K562 (cell line): ENCODE results near the gene ZNF43. TPM values are rescaled to one million over a fixed set of nuclear protein-coding genes. Genes with fewer than 3 reads are reported as not detected.

Experiments used
- ATAC-seq: fragments of 200-7000 bp; cut with Tn5 transposase; 3 replicates; pipeline ENCODE4 v1.9.1; 2020; ENCODE audit warnings: moderate library complexity
- Bru-seq: library from RNA; stranded (reverse); fragments of 400-500 nt; gene quantifications from one replicate; lab custom pipeline; 2021; lab: Mats Ljungman, UMichigan
- BruChase-seq, 2 experiments: library from RNA; stranded (reverse); fragments of 400-500 nt; gene quantifications; one replicate each; lab custom pipeline; 2021; lab: Mats Ljungman, UMichigan
- BruUV-seq: library from RNA; stranded (reverse); fragments of 400-500 nt; replicated peaks from 2 replicates; lab custom pipeline; 2021; lab: Mats Ljungman, UMichigan
- CTCF ChIA-PET: fragments of 300-600 bp; formaldehyde crosslinking; extraction: SDS; loops from one replicate; lab custom pipeline; 2021; ENCODE audit warnings: low intra/inter-chr PET ratio; lab: Yijun Ruan, JAX
- POLR2A ChIA-PET: fragments of 300-600, 350-650 bp; sonication (Branson Sonifier 250); formaldehyde crosslinking; extraction: SDS; loops from one replicate; lab custom pipeline; 2021; ENCODE audit warnings: antibody characterized with exemption, inconsistent platforms; lab: Yijun Ruan, JAX
- DNase-seq, 4 experiments: peaks; one replicate each; pipeline versions ENCODE4 v3.0.0 to v3.0.0-alpha.2; 2011 to 2018; ENCODE audit warnings: low spot score in 3 of 4, mixed read lengths in 3 of 4; ENCODE audit errors: extremely low read depth in 1 of 4
- FAIRE-seq: peaks from 2 replicates; lab custom pipeline; 2011; peaks lifted over from hg19 to GRCh38; lab: Jason Lieb, UNC
- H2AFZ ChIP-seq: 2 replicates; pipeline ENCODE4 v1.6.0; 2011; ENCODE audit warnings: low read depth, low read length, control low read depth, inconsistent platforms
- H3K27ac ChIP-seq: fragments of 200-600 bp; 3 replicates; pipeline ENCODE4 v1.8.0; 2011; ENCODE audit warnings: low read depth, mild to moderate bottlenecking, control low read depth, inconsistent platforms, low read length, moderate library complexity, mixed read lengths; ENCODE audit errors: extremely low read depth
- H3K27me3 ChIP-seq, 2 experiments: fragments of 300-600 bp in 1 of 2; 2 replicates in 1 of 2; 3 replicates in 1 of 2; pipeline versions ENCODE4 v1.6.0 to v1.8.0; 2011; ENCODE audit warnings: inconsistent platforms in 2 of 2, low read length in 2 of 2, mild to moderate bottlenecking in 1 of 2, mixed read lengths in 1 of 2, moderate library complexity in 1 of 2; ENCODE audit not compliant: control insufficient read depth in 2 of 2, insufficient read depth in 2 of 2
- H3K36me3 ChIP-seq: fragments of 300-600 bp; 3 replicates; pipeline ENCODE4 v1.8.0; 2011; ENCODE audit warnings: mild to moderate bottlenecking, low read length, inconsistent platforms; ENCODE audit not compliant: control insufficient read depth, insufficient read depth
- H3K4me1 ChIP-seq, 2 experiments: fragments of 200-600 bp in 1 of 2; replicated peaks in 1 of 2; 2 replicates in 1 of 2; 3 replicates in 1 of 2; pipeline versions ENCODE4 v1.5.1 to v1.8.0; 2011; ENCODE audit warnings: inconsistent platforms in 2 of 2, low read length in 2 of 2, mild to moderate bottlenecking in 1 of 2, mixed read lengths in 1 of 2, moderate library complexity in 1 of 2; ENCODE audit not compliant: control insufficient read depth in 2 of 2, insufficient read depth in 2 of 2
- H3K4me2 ChIP-seq: 2 replicates; pipeline ENCODE4 v1.6.1; 2011; ENCODE audit warnings: low read length, control low read depth, inconsistent platforms, mixed read lengths; ENCODE audit not compliant: insufficient read depth
- H3K4me3 ChIP-seq: fragments of 200-600 bp; sonication (generic), shearing (Covaris generic); 2 replicates; pipeline ENCODE4 v1.5.1; 2016; ENCODE audit warnings: control low read depth, inconsistent platforms
- H3K79me2 ChIP-seq: fragments of 200-600 bp; 3 replicates; pipeline ENCODE4 v1.8.0; 2011; ENCODE audit warnings: low read length, inconsistent platforms; ENCODE audit not compliant: control insufficient read depth, insufficient read depth
- H3K9ac ChIP-seq, 2 experiments: 2 replicates each; pipeline versions ENCODE4 v1.6.0 to v1.6.1; 2011; ENCODE audit warnings: low read depth in 2 of 2, low read length in 2 of 2, control low read depth in 1 of 2, inconsistent platforms in 1 of 2, mild to moderate bottlenecking in 1 of 2, mixed read lengths in 1 of 2; ENCODE audit not compliant: insufficient read depth in 1 of 2
- H3K9me1 ChIP-seq: one replicate; pipeline ENCODE4 v1.6.0; 2011; ENCODE audit warnings: inconsistent platforms, mild to moderate bottlenecking, low read length, moderate library complexity; ENCODE audit not compliant: control insufficient read depth, insufficient read depth
- H3K9me3 ChIP-seq: replicated peaks from 2 replicates; pipeline ENCODE4 v1.5.1; 2011; ENCODE audit warnings: low read depth, low read length, inconsistent platforms; ENCODE audit not compliant: control insufficient read depth, insufficient read depth
- H4K20me1 ChIP-seq: replicated peaks from 2 replicates; pipeline ENCODE4 v1.6.1; 2011; ENCODE audit warnings: low read length, inconsistent platforms, mixed read lengths; ENCODE audit not compliant: control insufficient read depth, insufficient read depth
- CBX1 ChIP-seq: sonication (generic); IDR thresholded peaks from 2 replicates; pipeline ENCODE4 v1.6.1; 2016; ENCODE audit warnings: antibody characterized with exemption, low read depth, mild to moderate bottlenecking
- CCNT2 ChIP-seq: IDR thresholded peaks from 2 replicates; pipeline ENCODE4 v1.6.1; 2011; ENCODE audit warnings: borderline replicate concordance, low read depth, mild to moderate bottlenecking, moderate library complexity, mixed read lengths, low read length; ENCODE audit not compliant: insufficient read length; ENCODE audit errors: extremely low read depth
- E2F6 ChIP-seq, 2 experiments: IDR thresholded peaks; 2 replicates each; pipeline ENCODE4 v1.6.1; 2011; ENCODE audit warnings: borderline replicate concordance in 1 of 2, control low read depth in 1 of 2, low read depth in 1 of 2, low read length in 1 of 2, mild to moderate bottlenecking in 1 of 2, mixed read lengths in 1 of 2, moderate library complexity in 1 of 2; ENCODE audit not compliant: insufficient read depth in 1 of 2, insufficient read length in 1 of 2, poor library complexity in 1 of 2, severe bottlenecking in 1 of 2; ENCODE audit errors: extremely low read depth in 1 of 2
- HNRNPLL ChIP-seq: fragments of 200-400 bp; formaldehyde crosslinking; IDR thresholded peaks from 2 replicates; pipeline ENCODE4 v1.6.1; 2017; ENCODE audit warnings: low read length, low read depth, mild to moderate bottlenecking; ENCODE audit not compliant: poor library complexity, severe bottlenecking
- L3MBTL2 ChIP-seq: fragments of 450-650 bp; IDR thresholded peaks from 2 replicates; pipeline ENCODE4 v1.6.1; 2016; ENCODE audit warnings: mild to moderate bottlenecking, moderate library complexity
- LARP7 ChIP-seq: fragments of 450-650 bp; IDR thresholded peaks from 2 replicates; pipeline ENCODE4 v1.6.1; 2016
- MEIS2 ChIP-seq: fragments of 450-650 bp; IDR thresholded peaks from 2 replicates; pipeline ENCODE4 v1.6.1; 2014; ENCODE audit warnings: mild to moderate bottlenecking; ENCODE audit not compliant: partially characterized antibody
- NFE2 ChIP-seq: IDR thresholded peaks from 2 replicates; pipeline ENCODE4 v1.6.1; 2014; ENCODE audit warnings: antibody characterized with exemption, low read depth
- NFRKB ChIP-seq: fragments of 450-650 bp; IDR thresholded peaks from 2 replicates; pipeline ENCODE4 v1.6.1; 2016; ENCODE audit warnings: low read depth
- NFYB ChIP-seq: IDR thresholded peaks from 2 replicates; pipeline ENCODE4 v1.6.1; 2011; ENCODE audit warnings: mild to moderate bottlenecking, moderate library complexity; ENCODE audit not compliant: insufficient read length; ENCODE audit errors: extremely low read depth
- POLR2H ChIP-seq: IDR thresholded peaks from 2 replicates; pipeline ENCODE4 v1.6.1; 2016; ENCODE audit warnings: missing genetic modification characterization, low read depth, mild to moderate bottlenecking, control low read depth, missing compliant biosample characterization, moderate library complexity
- PURB ChIP-seq: sonication (generic); formaldehyde crosslinking; IDR thresholded peaks from 2 replicates; pipeline ENCODE4 v1.9.0; 2021; ENCODE audit warnings: low read depth, mild to moderate bottlenecking, missing genetic modification reagents
- TAF1 ChIP-seq: IDR thresholded peaks from 2 replicates; pipeline ENCODE4 v1.6.1; 2011; ENCODE audit warnings: mild to moderate bottlenecking, low read length, moderate library complexity; ENCODE audit not compliant: insufficient read depth, control insufficient read depth, severe bottlenecking; ENCODE audit errors: extremely low read depth
- YY1 ChIP-seq, 3 experiments: IDR thresholded peaks; 2 replicates each; pipeline ENCODE4 v1.6.1; 2011; ENCODE audit warnings: low read length in 2 of 3, mild to moderate bottlenecking in 2 of 3, moderate library complexity in 2 of 3, borderline replicate concordance in 1 of 3, control low read depth in 1 of 3, low read depth in 1 of 3; ENCODE audit not compliant: insufficient read depth in 3 of 3, insufficient replicate concordance in 2 of 3, control insufficient read depth in 1 of 3, insufficient read length in 1 of 3; ENCODE audit errors: extremely low read depth in 1 of 3
- ZNF316 ChIP-seq: fragments of 450-650 bp; IDR thresholded peaks from 2 replicates; pipeline ENCODE4 v1.6.1; 2016
- WGBS: fragments of 100-300 bp; shearing (Covaris generic); methylation state at CpG from one replicate; pipeline ENCODE4 v1.1.6; 2016; ENCODE audit warnings: low coverage, mixed read lengths; ENCODE audit not compliant: insufficient coverage; ENCODE audit errors: missing lambda C conversion rate; 5-methylcytosine and 5-hydroxymethylcytosine counted together
- in situ Hi-C: fragments of 300-500 bp; cut with MboI; formaldehyde crosslinking; loops from 4 replicates; pipeline ENCODE4 v1.15.0; 2018; ENCODE audit warnings: inconsistent platforms, mixed read lengths
- intact Hi-C: fragments of 100-400 bp; cut with micrococcal nuclease; formaldehyde crosslinking; loops from 2 replicates; pipeline ENCODE4 v1.14.2; 2022
- long read RNA-seq, 3 experiments: library from polyadenylated mRNA in 2 of 3; library from RNA in 1 of 3; unstranded in 2 of 3; stranded (forward) in 1 of 3; transcript quantifications; one replicate each; pipeline ENCODE4 v2.0.0, GENCODE V29; 2019 to 2022
- polyA minus RNA-seq, 3 experiments: library from RNA; depleted of rRNA, polyadenylated mRNA; stranded (reverse); fragments of >200 nt; gene quantifications; 2 replicates each; pipeline ENCODE4 v1.2.3, GENCODE V29; 2011
- polyA plus RNA-seq, 8 experiments: library from polyadenylated mRNA; depleted of rRNA in 4 of 8; stranded (reverse) in 5 of 8; unstranded in 3 of 8; fragments of >200 nt; fragmentation: Nextera tagmentation in 2 of 8; fragmentation: Illumina TruSeq in 1 of 8; extraction: Ambion mirVana in 2 of 8; extraction: Trizol in 1 of 8; gene quantifications; 2 replicates each; pipeline versions ENCODE4 v1.2.1 to v1.2.3, GENCODE V29; 2011 to 2014; ENCODE audit warnings: inconsistent platforms in 1 of 8, missing spikeins in 1 of 8
- total RNA-seq, 7 experiments: library from RNA; depleted of rRNA in 6 of 7; stranded (reverse); fragments of >200 nt in 6 of 7; fragmentation: Illumina TruSeq in 2 of 7; extraction: Trizol in 2 of 7; gene quantifications; 2 replicates each; pipeline versions ENCODE4 v1.2.1 to v1.2.3, GENCODE V29; 2011 to 2021; ENCODE audit warnings: low replicate concordance in 1 of 7

The ZNF43 gene
- total RNA-seq (2011; cell fraction: chromatin; rRNA removed; ENCODE audit: low replicate concordance) = 27.0 and 39.7 TPM in 2 replicates
- 21.2 and 28.3 TPM in 2 replicates for total RNA-seq (2011; cell fraction: nucleolus; rRNA removed)
- total RNA-seq (2011; cell fraction: nucleoplasm; rRNA removed) = 46.9 and 60.7 TPM in 2 replicates
- total RNA-seq (2014; rRNA removed) (9.0 and 9.2 TPM in 2 replicates), total RNA-seq (2014; rRNA removed; fragmentation: Illumina TruSeq; extraction: Trizol) (18.6 and 20.3 TPM in 2 replicates), total RNA-seq (2015; rRNA removed; fragmentation: Illumina TruSeq; extraction: Trizol) (15.5 and 16.6 TPM in 2 replicates), total RNA-seq (2021) (13.4 and 14.1 TPM in 2 replicates), polyA plus RNA-seq (2011; rRNA removed) (0.93 and 4.2 TPM in 2 replicates), polyA plus RNA-seq (2014; fragmentation: Illumina TruSeq; extraction: Trizol) (8.3 and 10.6 TPM in 2 replicates), polyA plus RNA-seq (2014; fragmentation: Nextera tagmentation; extraction: Ambion mirVana) (1 to 10 TPM; 3.6 to 5.7 TPM), polyA plus RNA-seq (2014; rRNA removed) (6.3 and 8.7 TPM in 2 replicates), polyA minus RNA-seq (2011; rRNA and poly(A)+ RNA removed) (2.9 and 10.8 TPM in 2 replicates), Bru-seq, nascent RNA (percentile 71 among the genes with signal in this experiment), BruChase-seq, experiment 1, labeled RNA remaining after a 2-hour chase (percentile 76 among the genes with signal in this experiment), BruChase-seq, experiment 2, labeled RNA remaining after a 6-hour chase (percentile 71 among the genes with signal in this experiment)
- polyA plus RNA-seq (2011; cell fraction: cytosol; rRNA removed) = 0.44 and 1.0 TPM in 2 replicates
- polyA plus RNA-seq (2011; cell fraction: nucleus; rRNA removed) = 1.1 and 5.7 TPM in 2 replicates
- polyA plus RNA-seq (2012) = 4.5 and 7.5 TPM in 2 replicates
- polyA minus RNA-seq (2011; cell fraction: cytosol; rRNA and poly(A)+ RNA removed) = 0.27 and 3.9 TPM in 2 replicates
- polyA minus RNA-seq (2011; cell fraction: nucleus; rRNA and poly(A)+ RNA removed) = 1.8 and 3.9 TPM in 2 replicates
- long read RNA-seq, experiment 1, full-length matches to known transcripts = 19 of 36 reads
- long read RNA-seq, experiment 1, partial matches to known transcripts = 3 of 36 reads
- long read RNA-seq, experiment 1, other reads (novel, unspliced or antisense) = 14 of 36 reads
- long read RNA-seq, experiment 2, partial matches to known transcripts = 0 of 4 reads
- long read RNA-seq, experiment 2, other reads (novel, unspliced or antisense) = 3 of 4 reads
- long read RNA-seq, experiment 3, partial matches to known transcripts = 1 of 5 reads
- long read RNA-seq, experiment 3, other reads (novel, unspliced or antisense) = 1 of 5 reads

GRCh38 chr19:21835810-21836444, at the start of gene ZNF43:
TSS of gene ZNF43 (minus strand) at chr19:21836182. CDS start at chr19:21836038, 144 bp downstream.
- Histone ChIP-seq H3K4me2 (peak within 1 kb of the TSS; percentile 82), H3K4me1 (peaks cover 2 to 4% of the 10 kb centered on the region in 2 experiments; a peak in 2 of 5 replicates), H3K27ac (peak within 1 kb of the TSS; percentile 93), H2AFZ (peak within 1 kb of the TSS; percentile 87), H3K36me3 (peaks cover 3% of the 10 kb centered on the region; the same call in 2 of the 3 replicates), H3K4me3 (peak within 1 kb of the TSS; percentile 79), H3K9me1 (no peaks in the 10 kb centered on the region), H3K9ac (peak within 1 kb of the TSS; percentile 79 to 93), H4K20me1 (no peaks in the 10 kb centered on the region), H3K27me3 (no peaks in the 10 kb centered on the region), H3K9me3 (no peaks in the 10 kb centered on the region), H3K79me2 (peaks cover 34% of the 10 kb centered on the region)
- DNase-seq (peak; percentile 72 to 89 (median 80)), FAIRE-seq (peak; percentile 93), ATAC-seq (peak; percentile 95)
- in situ Hi-C loops (no loop called here), intact Hi-C loops (no loop called here)
- BruUV-seq = TSS peak; percentile 79
- ChIA-PET POLR2A (interaction anchor here (0.6 to 1.7 kb wide), 5 partner anchors 9 to 1054 kb away, joined by 3 to 10 read pairs (median 5); partner anchors contain the start of gene ZNF100), CTCF (no interaction called here)
- 10% methylated on average over 19 of the region's 29 CpGs for WGBS
- TF ChIP-seq NFRKB (peak; percentile 70), PURB (CRISPR knock-in tag) (no peak), CCNT2 (peak; percentile 17), LARP7 (no peak), E2F6 (IDR thresholded peaks at IDR 0.05; ENCODE audit: borderline replicate concordance in 1 of 2, extremely low read depth in 1 of 2, insufficient read depth in 1 of 2, insufficient read length in 1 of 2, low read depth in 1 of 2, low read length in 1 of 2, poor library complexity in 1 of 2, severe bottlenecking in 1 of 2) (peak; percentile 33 to 39), NFE2 (peak; percentile 60), CBX1 (peak; percentile 48; the same call in 1 of the 2 replicates), MEIS2 (peak; percentile 65), TAF1 (peak; percentile 63), ZNF316 (peak; percentile 48), HNRNPLL (peak; percentile 19), POLR2H (tag) (peak; percentile 80), NFYB (peak; percentile 98), YY1 (IDR thresholded peaks at IDR 0.05; ENCODE audit: borderline replicate concordance in 1 of 3, control insufficient read depth in 1 of 3, extremely low read depth in 1 of 3, insufficient read depth in 3 of 3, insufficient read length in 1 of 3, insufficient replicate concordance in 2 of 3, low read depth in 1 of 3, low read length in 2 of 3) (peak; percentile 48 to 87 (median 78)), L3MBTL2 (peak; percentile 77)
